Right lobe of liver (tissue), 6 donors: ENCODE results near the gene MAST4. TPM values are rescaled to one million over a fixed set of nuclear protein-coding genes. Genes with fewer than 3 reads are reported as not detected.

Experiments
- ATAC-seq, 4 donors: fragments of 200-7000 bp; cut with Tn5 transposase; one replicate each; pipeline ENCODE4 v1.9.1; 2020; ENCODE audit warnings: mild to moderate bottlenecking in 4 of 4, moderate library complexity in 4 of 4
- DNase-seq, 3 donors: peaks; one replicate each; pipeline ENCODE4 v3.0.0-alpha.2; 2020
- H3K27ac ChIP-seq, 3 donors: fragments of 200-600 bp; one replicate each; pipeline ENCODE4 v1.8.0; 2022
- H3K27me3 ChIP-seq, 2 donors: fragments of 200-600 bp; one replicate each; pipeline ENCODE4 v1.8.0; 2022
- H3K36me3 ChIP-seq, 4 donors: fragments of 200-600 bp; sonication (generic) in 1 of 4; one replicate each; pipeline versions ENCODE4 v1.5.1 to v1.8.0; 2017 to 2022; ENCODE audit warnings: control low read depth in 1 of 4
- H3K4me1 ChIP-seq, 4 donors: fragments of 200-600 bp; sonication (generic) in 1 of 4; one replicate each; pipeline versions ENCODE4 v1.5.1 to v1.8.0; 2017 to 2022; ENCODE audit warnings: control low read depth in 1 of 4
- H3K4me3 ChIP-seq, 3 donors: fragments of 200-600 bp; one replicate each; pipeline ENCODE4 v1.8.0; 2022
- H3K9me3 ChIP-seq, 4 donors: fragments of 200-600 bp; sonication (generic) in 1 of 4; one replicate each; pipeline versions ENCODE4 v1.5.1 to v1.8.0; 2017 to 2022; ENCODE audit warnings: control low read depth in 1 of 4
- CTCF ChIP-seq, 4 donors: fragments of 200-600 bp in 3 of 4; fragments of 450-650 bp in 1 of 4; IDR thresholded peaks; one replicate each; pipeline versions ENCODE4 v1.5.1 to v1.8.0; 2016 to 2022; ENCODE audit warnings: antibody characterized with exemption in 4 of 4, mild to moderate bottlenecking in 2 of 4
- POLR2A ChIP-seq: fragments of 450-650 bp; IDR thresholded peaks from one replicate; pipeline ENCODE4 v1.6.1; 2017; ENCODE audit warnings: antibody characterized with exemption, mild to moderate bottlenecking
- WGBS: methylation state at CpG from one replicate; pipeline ENCODE4 v1.1.6; 2018; ENCODE audit warnings: low coverage, low lambda C conversion rate; ENCODE audit not compliant: insufficient coverage; ENCODE audit errors: missing lambda C conversion rate; 5-methylcytosine and 5-hydroxymethylcytosine counted together
- intact Hi-C, 2 donors: fragments of 100-400 bp; cut with DNase I; formaldehyde crosslinking; loops; one replicate each; pipeline versions ENCODE4 v1.11.2 to v1.14.1; 2022
- total RNA-seq, 6 experiments: library from RNA; depleted of rRNA in 2 of 6; stranded (reverse); fragments of >200 nt in 2 of 6; fragmentation: NEBNext Ultra II Directional in 3 of 6; extraction: Animal tissue kit (Norgen Biotek cat#: 25700) in 3 of 6; gene quantifications; one replicate each; pipeline versions ENCODE4 v1.1.0 to v1.2.4, GENCODE V29; 2016 to 2023
- donor health status: DM: no; HTN: yes; CAD: no.
- donor health status: DM: no; HTN: no; CAD: no.
- donor health status: DM: no; HTN: no; CAD: no.
- donor health status: DM: no; HTN: yes; CAD: no.
- donor health status: DM: no; HTN: yes; CAD: no.

The MAST4 gene
- total RNA-seq, 6 experiments from 2014 or later = 9.4 to 23.5 (median 13.9) TPM

GRCh38 chr5:66876266-66876807 lies 280.1 kb downstream of the MAST4 start:
- DNase-seq (no peak), ATAC-seq (no peak)
- peaks cover 0 to 1% (median 0%) of the 10 kb centered on the region in 4 donors for H3K4me1 ChIP-seq
- TF ChIP-seq POLR2A (no peak), CTCF (IDR thresholded peaks at IDR 0.05) (no peak)
- H3K27me3 ChIP-seq = no peaks in the 10 kb centered on the region
- 100% methylated on average over 3 of the region's 6 CpGs for WGBS
- H3K4me3 ChIP-seq = no peak overlapping the region
- no peak overlapping the region for H3K27ac ChIP-seq
- intact Hi-C loops = no loop called here
- H3K9me3 ChIP-seq = no peaks in the 10 kb centered on the region
- H3K36me3 ChIP-seq = no peaks in the 10 kb centered on the region

GRCh38 chr5:66877843-66878242 lies 281.6 kb downstream of the MAST4 start:
- Histone ChIP-seq H3K4me1 (peaks cover 0 to 14% (median 5%) of the 10 kb centered on the region in 4 donors), H3K27me3 (no peaks in the 10 kb centered on the region), H3K4me3 (no peak overlapping the region), H3K36me3 (no peaks in the 10 kb centered on the region), H3K9me3 (no peaks in the 10 kb centered on the region), H3K27ac (no peak overlapping the region)
- intact Hi-C loops = no loop called here
- 64% methylated on average over 3 of the region's 3 CpGs for WGBS
- ATAC-seq = peak in 1 of 4 donors; percentile 30
- DNase-seq = no peak
- TF ChIP-seq CTCF (IDR thresholded peaks at IDR 0.05) (no peak), POLR2A (no peak)

GRCh38 chr5:66880401-66880800 lies 284.2 kb downstream of the MAST4 start:
- DNase-seq = no peak
- WGBS = 71% methylated on average over 3 of the region's 3 CpGs
- ATAC-seq = no peak

GRCh38 chr5:66881480-66882161 lies 285.4 kb downstream of the MAST4 start:
- no peaks in the 10 kb centered on the region for H3K36me3 ChIP-seq
- 20% methylated on average over 2 of the region's 2 CpGs for WGBS
- TF ChIP-seq CTCF (IDR thresholded peaks at IDR 0.05) (no peak), POLR2A (no peak)
- no peaks in the 10 kb centered on the region for H3K27me3 ChIP-seq
- intact Hi-C loops = no loop called here
- peaks cover 0 to 19% (median 5%) of the 10 kb centered on the region in 4 donors for H3K4me1 ChIP-seq
- H3K27ac ChIP-seq = peak overlapping the region in 2 of 3 donors; percentile 34 to 37
- peak; percentile 47 to 61 (median 54) for ATAC-seq
- H3K4me3 ChIP-seq = no peak overlapping the region
- DNase-seq = no peak
- no peaks in the 10 kb centered on the region for H3K9me3 ChIP-seq

More at GRCh38 chr5:66880401-66880800, 284.2 kb downstream of the MAST4 start:
- no peaks in the 10 kb centered on the region for H3K9me3 ChIP-seq
- H3K36me3 ChIP-seq = no peaks in the 10 kb centered on the region
- H3K4me1 ChIP-seq = peaks cover 0 to 19% (median 5%) of the 10 kb centered on the region in 4 donors
- TF ChIP-seq CTCF (IDR thresholded peaks at IDR 0.05) = no peak
- no peak for TF ChIP-seq POLR2A
- H3K4me3 ChIP-seq = no peak overlapping the region
- H3K27me3 ChIP-seq = no peaks in the 10 kb centered on the region
- intact Hi-C loops = no loop called here
- no peak overlapping the region for H3K27ac ChIP-seq
